ENCODE data around the gene SYNGR3.
A peak's percentile ranks its signal among the peaks of the same experiment; 100 is the strongest.

The SYNGR3 gene

GRCh38 chr16:1953734-1954133 is 36.0 kb upstream of the SYNGR3 start:
- no peak for TF ChIP-seq CTCF (IDR thresholded peaks at IDR 0.05)

- no peak for TF ChIP-seq CTCF (IDR thresholded peaks at IDR 0.05)
Observed at GRCh38 chr16:1958715-1959268, 31.0 kb upstream of the SYNGR3 start.

- TF ChIP-seq CTCF (IDR thresholded peaks at IDR 0.05): peak; percentile 90
Observed at GRCh38 chr16:1959269-1960039, 30.3 kb upstream of the SYNGR3 start, which contains the start of gene NDUFB10. Gene NDUFB10 (plus strand): TSS chr16:1959538. CDS start chr16:1959625, 87 bp downstream.

GRCh38 chr16:1960665-1961630 is 28.8 kb upstream of the SYNGR3 start:
- no peak for TF ChIP-seq CTCF (IDR thresholded peaks at IDR 0.05)

GRCh38 chr16:1961651-1962067 is 28.1 kb upstream of the SYNGR3 start:
- no peak for TF ChIP-seq CTCF (IDR thresholded peaks at IDR 0.05)

GRCh38 chr16:1963806-1964505 is 25.8 kb upstream of the SYNGR3 start:
- TF ChIP-seq CTCF (IDR thresholded peaks at IDR 0.05): 0 out of 2 replicates have a peak, but pooled peaks have one; percentile 35
